Hematopoietic multipotent progenitor cell treated with erythropoietin and hydrocortisone succinate and interleukin-3 and kit ligand, for 6 days (in vitro differentiated cells): ENCODE data around the gene OTOA.
"Not testable (repeated sequence)": the region's sequence is repeated elsewhere in the genome, so short reads cannot be mapped to it uniquely, and the experiment has no call there.

Source experiments
- DNase-seq: peaks from one replicate; pipeline ENCODE4 v3.0.0-alpha.2; 2015

Gene OTOA

DNA sequence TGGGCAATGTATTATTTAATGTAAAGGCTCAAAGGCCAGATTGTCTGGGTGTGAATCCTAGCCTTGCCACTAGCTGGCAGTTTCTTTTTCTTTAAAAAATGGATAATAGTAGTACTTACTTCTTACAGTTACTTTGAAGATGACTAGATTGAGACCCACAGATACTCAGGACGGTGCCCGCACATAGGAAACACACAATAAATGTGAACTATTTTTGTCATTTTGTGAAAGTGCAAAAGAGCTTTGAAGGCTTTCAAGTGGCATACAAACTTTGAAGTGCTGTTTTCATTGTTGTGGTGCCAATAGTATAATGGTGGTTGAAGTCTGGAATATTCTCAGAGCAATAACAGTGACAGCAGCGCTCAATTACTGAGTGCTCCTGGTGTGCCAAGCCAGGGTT, 63.6 kb downstream of the OTOA start:
- no peak for DNase-seq

- not testable (repeated sequence) for DNase-seq
These were observed 67.5 kb downstream of the OTOA start for GRCh38 chr16:21731233-21731632.

GRCh38 chr16:21740637-21741036, 76.9 kb downstream of the OTOA start:
- not testable (repeated sequence) for DNase-seq

- DNase-seq: peak; percentile 4
These were observed 92.7 kb downstream of the OTOA start for GRCh38 chr16:21756192-21757079.

DNA sequence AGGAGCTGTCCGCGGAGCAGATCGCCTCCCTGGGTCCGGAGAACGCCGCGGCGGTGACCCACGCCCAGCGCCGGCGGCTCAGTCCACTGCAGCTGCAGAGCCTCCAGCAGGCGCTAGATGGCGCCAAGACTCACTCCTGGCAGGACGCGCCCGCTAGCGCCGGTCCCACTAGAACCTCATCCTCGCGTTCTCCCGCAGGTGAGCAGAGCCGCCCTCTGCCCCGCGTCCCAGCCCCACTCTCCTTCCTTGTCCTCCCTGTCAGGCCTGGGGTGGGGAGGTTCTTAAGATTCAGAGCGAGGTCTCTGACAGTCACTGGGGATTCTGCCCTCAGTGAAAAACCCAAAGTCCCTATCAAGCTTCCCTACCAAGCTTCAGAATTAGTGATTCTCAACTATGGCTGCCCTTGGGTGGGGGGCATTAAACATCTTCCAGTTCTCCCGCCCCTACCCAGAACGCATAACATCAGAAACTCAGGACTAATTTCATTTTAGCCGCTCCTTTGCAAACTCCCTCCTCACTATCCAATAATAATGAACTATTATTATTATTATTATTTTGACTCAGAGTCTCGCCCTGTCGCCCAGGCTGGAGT, 93.4 kb downstream of the OTOA start:
- not testable (repeated sequence) for DNase-seq

GRCh38 chr16:21768280-21768679, 104.5 kb downstream of the OTOA start:
- DNase-seq: not testable (repeated sequence)

DNA sequence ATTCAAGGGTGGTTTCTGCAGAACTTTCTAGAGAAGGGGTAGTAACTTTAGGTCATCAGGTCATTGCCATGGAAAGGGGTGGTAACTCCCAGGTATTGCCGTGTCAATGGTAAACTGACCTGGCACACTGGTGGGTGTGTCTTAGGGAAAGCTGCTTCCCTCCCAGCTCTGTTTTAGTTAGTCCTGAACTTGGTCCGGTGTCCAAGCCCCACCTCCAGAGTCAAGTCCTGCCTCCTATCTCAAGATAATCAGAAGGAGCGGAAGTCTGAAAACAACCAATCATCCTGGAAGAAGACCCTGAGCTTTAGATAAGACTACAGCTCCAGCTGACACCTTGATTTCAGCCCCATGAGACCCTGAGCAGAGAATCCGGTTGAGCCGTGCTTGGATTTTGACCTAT, 105.0 kb downstream of the OTOA start:
- not testable (repeated sequence) for DNase-seq

DNA sequence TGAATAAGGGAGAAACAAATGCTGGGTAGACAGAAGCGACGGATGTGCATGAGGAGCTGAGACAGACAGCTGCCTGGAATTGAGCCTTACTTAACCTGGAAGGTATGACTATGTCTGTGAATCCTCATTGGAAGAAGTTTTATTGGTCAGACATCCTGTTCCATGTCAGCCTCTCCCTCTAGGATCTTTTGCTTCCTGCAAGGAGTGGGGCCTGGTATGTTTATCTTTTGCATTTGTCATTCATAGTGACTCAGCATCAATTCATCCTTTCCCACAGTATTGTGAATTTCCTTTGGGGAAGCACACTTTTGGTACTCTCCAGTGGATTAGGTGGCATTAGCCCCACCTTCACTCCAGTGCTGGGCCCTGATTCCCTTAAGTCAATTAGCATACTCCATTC, 105.5 kb downstream of the OTOA start:
- not testable (repeated sequence) for DNase-seq

- not testable (repeated sequence) for DNase-seq
These were observed 106.8 kb downstream of the OTOA start for GRCh38 chr16:21770584-21770983.

GRCh38 chr16:21772547-21773206, 108.9 kb downstream of the OTOA start:
- DNase-seq: not testable (repeated sequence)

DNA sequence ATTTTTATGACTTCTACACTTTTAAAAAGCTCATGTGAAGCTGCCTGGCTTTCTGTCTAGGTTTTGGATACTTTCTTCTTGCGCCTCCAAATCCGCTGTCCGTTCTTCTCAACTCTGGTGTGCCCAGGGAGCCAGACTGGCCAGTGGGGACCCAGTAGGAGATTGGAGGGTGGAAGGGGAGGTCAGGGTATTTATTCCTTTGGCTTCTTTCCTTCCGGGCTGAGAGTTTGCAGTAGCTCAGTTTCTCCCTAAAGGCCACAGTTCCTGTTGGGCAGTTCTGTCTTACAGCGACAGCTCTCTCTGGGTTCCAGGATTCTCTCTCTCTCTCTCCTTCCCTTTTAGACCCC, 109.4 kb downstream of the OTOA start:
- not testable (repeated sequence) for DNase-seq

GRCh38 chr16:21780525-21780924, 116.8 kb downstream of the OTOA start:
- not testable (repeated sequence) for DNase-seq

DNA sequence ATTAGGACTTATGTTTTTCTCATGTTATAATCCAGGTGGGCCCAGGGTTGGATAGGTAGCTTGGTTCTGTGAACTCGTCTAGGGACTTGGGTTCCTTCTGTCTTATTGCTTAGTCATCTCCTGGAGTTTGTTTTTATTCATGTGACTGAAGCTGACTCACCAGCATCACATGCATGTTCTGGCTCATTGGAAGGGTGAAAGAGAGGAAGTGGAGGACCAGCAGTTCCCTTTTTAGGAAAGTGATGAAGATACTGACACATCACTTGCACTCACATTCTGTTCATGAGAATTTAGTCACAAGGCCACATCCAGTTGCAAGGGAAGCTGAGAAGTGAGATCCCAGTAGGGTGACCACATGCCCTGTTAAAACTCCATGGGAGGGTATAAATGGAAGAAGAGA, 126.7 kb downstream of the OTOA start:
- DNase-seq: not testable (repeated sequence)

GRCh38 chr16:21793310-21793709, 129.5 kb downstream of the OTOA start:
- not testable (repeated sequence) for DNase-seq

- DNase-seq: not testable (repeated sequence)
These were observed 134.8 kb downstream of the OTOA start for GRCh38 chr16:21798601-21799000.

DNA sequence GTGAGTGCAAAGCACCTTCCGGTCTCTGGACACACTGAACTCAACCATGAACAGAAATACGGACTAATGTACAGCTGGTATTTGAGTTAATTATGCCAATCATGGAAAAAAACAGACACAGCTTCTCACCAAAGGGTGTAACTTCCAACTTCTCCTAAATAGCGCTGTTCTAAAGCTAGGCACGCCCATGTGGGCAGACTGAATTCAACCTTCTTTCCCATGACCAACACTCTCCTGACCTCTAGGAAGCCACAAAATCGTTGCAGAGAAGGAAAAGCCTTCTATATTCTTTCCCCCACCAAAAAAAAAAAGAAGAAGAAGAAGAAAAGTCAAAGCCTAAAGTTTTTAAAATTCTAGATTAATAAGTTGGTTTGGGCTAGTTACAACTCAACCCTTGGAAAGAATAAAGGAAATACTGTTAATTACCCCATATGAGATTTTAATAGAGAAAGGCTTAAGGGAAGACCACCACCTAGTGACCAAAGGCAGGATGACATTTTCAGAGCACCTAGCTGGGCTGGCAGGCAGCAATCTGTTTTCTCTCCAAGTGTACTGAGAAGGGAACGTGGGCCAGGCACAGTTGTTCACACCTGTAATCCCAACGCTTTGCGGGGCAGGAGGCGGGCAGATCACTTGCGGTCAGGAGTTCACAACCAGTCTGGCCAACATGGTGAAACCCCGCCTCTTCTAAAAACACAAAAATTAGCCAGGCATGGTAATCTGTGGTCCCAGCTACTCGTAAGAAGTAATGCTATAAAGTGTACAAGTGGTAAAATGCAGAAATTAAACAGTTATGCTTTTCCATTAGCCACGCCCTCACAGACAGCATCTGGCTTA, 138.0 kb downstream of the OTOA start:
- DNase-seq: peak; percentile 68

- DNase-seq: not testable (repeated sequence)
These were observed 138.6 kb downstream of the OTOA start for GRCh38 chr16:21802375-21802663.
